Uterus (tissue), 4 donors: Measurements from ENCODE around the gene HSBP1. TPM values are rescaled to one million over a fixed set of nuclear protein-coding genes. Genes with fewer than 3 reads are reported as not detected.

ENCODE experiments used
- DNase-seq, 2 donors: peaks; one replicate each; pipeline ENCODE4 v3.0.0-alpha.2; 2019 to 2020
- H3K27ac ChIP-seq, 2 donors: fragments of 200-600 bp; sonication (generic); 1 replicate in 1 of 2; 2 replicates in 1 of 2; pipeline ENCODE4 v1.5.1; 2016 to 2018
- H3K27me3 ChIP-seq, 2 donors: fragments of 200-600 bp; sonication (generic); one replicate each; pipeline ENCODE4 v1.5.1; 2018 to 2019; ENCODE audit warnings: control low read depth in 1 of 2
- H3K36me3 ChIP-seq, 2 donors: fragments of 200-600 bp; sonication (generic); one replicate each; pipeline ENCODE4 v1.5.1; 2019; ENCODE audit warnings: control low read depth in 1 of 2
- H3K4me1 ChIP-seq, 2 donors: fragments of 200-600 bp; sonication (generic); one replicate each; pipeline ENCODE4 v1.5.1; 2018 to 2019; ENCODE audit warnings: control low read depth in 1 of 2
- H3K4me3 ChIP-seq, 2 donors: fragments of 200-600 bp; sonication (generic); 1 replicate in 1 of 2; 2 replicates in 1 of 2; pipeline ENCODE4 v1.5.1; 2018 to 2019; ENCODE audit warnings: mild to moderate bottlenecking in 1 of 2
- H3K9me3 ChIP-seq, 2 donors: fragments of 200-600 bp; sonication (generic); one replicate each; pipeline ENCODE4 v1.5.1; 2019; ENCODE audit warnings: control low read depth in 1 of 2
- CTCF ChIP-seq, 4 experiments: fragments of 200-600 bp in 2 of 4; fragments of 450-650 bp in 2 of 4; sonication (generic) in 2 of 4; IDR thresholded peaks; one replicate each; pipeline ENCODE4 v1.5.1; 2016 to 2019; ENCODE audit warnings: antibody characterized with exemption in 4 of 4, mild to moderate bottlenecking in 2 of 4, moderate library complexity in 1 of 4
- POLR2A ChIP-seq, 2 donors: fragments of 450-650 bp; IDR thresholded peaks; one replicate each; pipeline ENCODE4 v1.6.1; 2016; ENCODE audit warnings: antibody characterized with exemption in 2 of 2, mild to moderate bottlenecking in 1 of 2, moderate library complexity in 1 of 2
- intact Hi-C: fragments of 100-400 bp; cut with DNase I; formaldehyde crosslinking; loops from one replicate; pipeline ENCODE4 v1.15.1; 2023; ENCODE audit warnings: low total_unique reads
- total RNA-seq, 4 donors: library from RNA; depleted of rRNA in 3 of 4; stranded (reverse); fragments of >200 nt in 3 of 4; gene quantifications; one replicate each; pipeline versions ENCODE4 v1.1.0 to v1.2.4, GENCODE V29; 2014 to 2023
- donor health status: DM: yes; HTN: yes; CAD: no.

The HSBP1 gene
- total RNA-seq: 10 to 100 TPM in 3 of 4 donors, 1 to 10 TPM in 1; 6.1 to 70.5 (median 19.9) TPM

- no peaks in the 10 kb centered on the region for H3K4me1 ChIP-seq
- no peaks in the 10 kb centered on the region for H3K27me3 ChIP-seq
- H3K36me3 ChIP-seq: no peaks in the 10 kb centered on the region
- peak; percentile 92 to 95 for DNase-seq
- no peaks in the 10 kb centered on the region for H3K9me3 ChIP-seq
- TF ChIP-seq CTCF (IDR thresholded peaks at IDR 0.05): peak in 2 of 4 experiments; percentile 14 to 19
- TF ChIP-seq POLR2A (IDR thresholded peaks at IDR 0.05): peak in 1 of 2 donors; percentile 60
- peak within 1 kb of the TSS; percentile 55 to 76 for H3K4me3 ChIP-seq
- peak within 1 kb of the TSS; percentile 68 to 75 for H3K27ac ChIP-seq
- intact Hi-C loops: no loop called here
Observed at GRCh38 chr16:83807710-83808572, at the start of gene HSBP1. HSBP1 (plus strand) TSS chr16:83807978; CDS start chr16:83808077, 99 bp downstream.

GRCh38 chr16:83762141-83762991 is 45.4 kb upstream of the HSBP1 start:
- Histone ChIP-seq H3K27me3 (no peaks in the 10 kb centered on the region), H3K36me3 (peaks cover 0 to 2% of the 10 kb centered on the region in 2 donors), H3K27ac (no peak overlapping the region), H3K4me3 (no peak overlapping the region), H3K9me3 (no peaks in the 10 kb centered on the region), H3K4me1 (no peaks in the 10 kb centered on the region)
- intact Hi-C loops: no loop called here
- TF ChIP-seq CTCF (IDR thresholded peaks at IDR 0.05) (no peak), POLR2A (IDR thresholded peaks at IDR 0.05) (no peak)
- no peak for DNase-seq

GRCh38 chr16:83762992-83763358 is 44.8 kb upstream of the HSBP1 start:
- intact Hi-C loops: no loop called here

GRCh38 chr16:83768986-83769385 is 38.8 kb upstream of the HSBP1 start:
- no peaks in the 10 kb centered on the region for H3K27me3 ChIP-seq
- H3K9me3 ChIP-seq: no peaks in the 10 kb centered on the region
- TF ChIP-seq POLR2A (IDR thresholded peaks at IDR 0.05) (no peak), CTCF (IDR thresholded peaks at IDR 0.05) (no peak)

More at GRCh38 chr16:83762992-83763358, 44.8 kb upstream of the HSBP1 start:
- DNase-seq: no peak
- H3K27ac ChIP-seq: no peak overlapping the region
- H3K4me1 ChIP-seq: no peaks in the 10 kb centered on the region
- H3K36me3 ChIP-seq: peaks cover 0 to 1% of the 10 kb centered on the region in 2 donors
- no peak for TF ChIP-seq POLR2A (IDR thresholded peaks at IDR 0.05)
- H3K27me3 ChIP-seq: no peaks in the 10 kb centered on the region
- no peak overlapping the region for H3K4me3 ChIP-seq
- no peaks in the 10 kb centered on the region for H3K9me3 ChIP-seq

GRCh38 chr16:83769397-83770008 is 38.3 kb upstream of the HSBP1 start:
- intact Hi-C loops: no loop called here
- Histone ChIP-seq H3K27me3 (no peaks in the 10 kb centered on the region), H3K9me3 (no peaks in the 10 kb centered on the region), H3K27ac (no peak overlapping the region), H3K4me3 (no peak overlapping the region), H3K4me1 (no peaks in the 10 kb centered on the region), H3K36me3 (no peaks in the 10 kb centered on the region)
- no peak for DNase-seq
- TF ChIP-seq CTCF (IDR thresholded peaks at IDR 0.05) (no peak), POLR2A (IDR thresholded peaks at IDR 0.05) (no peak)

More at GRCh38 chr16:83768986-83769385, 38.8 kb upstream of the HSBP1 start:
- H3K36me3 ChIP-seq: no peaks in the 10 kb centered on the region
- intact Hi-C loops: no loop called here
- no peak overlapping the region for H3K4me3 ChIP-seq
- H3K4me1 ChIP-seq: no peaks in the 10 kb centered on the region
- H3K27ac ChIP-seq: no peak overlapping the region
- no peak for DNase-seq
